Neural cell (in vitro differentiated cells): ENCODE measurements around the gene EMC9. TPM values are rescaled to one million over a fixed set of nuclear protein-coding genes. Genes with fewer than 3 reads are reported as not detected.

Experiments
- H2AFZ ChIP-seq: fragments of 200-600, 300-800 bp; sonication (generic), shearing (Covaris generic); 2 replicates; pipeline ENCODE4 v1.6.0; 2014; ENCODE audit warnings: low read depth, mild to moderate bottlenecking, antibody characterized with exemption, low read length, moderate library complexity
- H3F3A ChIP-seq: fragments of 200-600 bp; shearing (Covaris generic); 2 replicates; pipeline ENCODE4 v1.6.1; 2016; ENCODE audit warnings: mild to moderate bottlenecking, moderate library complexity, mixed read lengths, antibody characterized with exemption, low read length; ENCODE audit not compliant: insufficient read depth, poor library complexity, severe bottlenecking
- H3K27ac ChIP-seq: fragments of 200-600, 300-800 bp; sonication (generic), shearing (Covaris generic); 2 replicates; pipeline ENCODE4 v1.5.1; 2014; ENCODE audit warnings: mild to moderate bottlenecking, low read length, moderate library complexity
- H3K27me3 ChIP-seq: fragments of 300-800, 200-600 bp; sonication (generic), shearing (Covaris generic); 2 replicates; pipeline ENCODE4 v1.6.0; 2014; ENCODE audit warnings: mild to moderate bottlenecking, low read depth, low read length, moderate library complexity; ENCODE audit not compliant: insufficient read depth
- H3K36me3 ChIP-seq: fragments of 300-800, 200-600 bp; sonication (generic), shearing (Covaris generic); 2 replicates; pipeline ENCODE4 v1.5.1; 2014; ENCODE audit warnings: mild to moderate bottlenecking, antibody characterized with exemption, low read length, moderate library complexity; ENCODE audit not compliant: insufficient read depth
- H3K4me2 ChIP-seq: fragments of 300-800, 200-600 bp; sonication (generic), shearing (Covaris generic); 2 replicates; pipeline ENCODE4 v1.6.0; 2014; ENCODE audit warnings: mild to moderate bottlenecking, low read length
- H3K4me3 ChIP-seq: fragments of 300-800, 200-600 bp; sonication (generic), shearing (Covaris generic); 2 replicates; pipeline ENCODE4 v1.5.1; 2014; ENCODE audit warnings: mild to moderate bottlenecking, low read length, moderate library complexity
- H3K79me2 ChIP-seq: fragments of 200-600 bp; shearing (Covaris generic); replicated peaks from 2 replicates; pipeline ENCODE4 v1.6.0; 2014; ENCODE audit warnings: mild to moderate bottlenecking, low read length, moderate library complexity; ENCODE audit not compliant: insufficient read depth
- H3K9ac ChIP-seq: fragments of 300-800, 200-600 bp; sonication (generic), shearing (Covaris generic); 2 replicates; pipeline ENCODE4 v1.6.1; 2016; ENCODE audit warnings: mild to moderate bottlenecking, low read length, mixed read lengths
- H3K9me2 ChIP-seq: fragments of 200-600 bp; shearing (Covaris generic); 2 replicates; pipeline ENCODE4 v1.6.1; 2016; ENCODE audit warnings: mild to moderate bottlenecking, low read length, mixed read lengths; ENCODE audit not compliant: insufficient read depth
- H3K9me3 ChIP-seq: fragments of 200-600, 300-800 bp; sonication (generic), shearing (Covaris generic); 2 replicates; pipeline ENCODE4 v1.6.1; 2016; ENCODE audit warnings: mild to moderate bottlenecking, mixed run types, low read length, moderate library complexity, mixed read lengths
- H4K20me1 ChIP-seq: fragments of 200-600 bp; shearing (Covaris generic); 2 replicates; pipeline ENCODE4 v1.6.1; 2016; ENCODE audit warnings: mild to moderate bottlenecking, mixed run types; ENCODE audit not compliant: insufficient read depth
- EP300 ChIP-seq: fragments of 450-650 bp; conservative IDR thresholded peaks from 2 replicates; pipeline ENCODE4 v1.6.1; 2014; ENCODE audit warnings: antibody characterized with exemption, mild to moderate bottlenecking, moderate library complexity; ENCODE audit not compliant: poor library complexity, severe bottlenecking
- EZH2 ChIP-seq: fragments of 200-600, 300-800 bp; shearing (Covaris generic), sonication (generic); IDR thresholded peaks from 2 replicates; pipeline ENCODE4 v1.6.1; 2014; ENCODE audit warnings: antibody characterized with exemption, low read length, borderline replicate concordance, mild to moderate bottlenecking; ENCODE audit not compliant: insufficient read depth, poor library complexity, severe bottlenecking
- MXI1 ChIP-seq: fragments of 450-650 bp; conservative IDR thresholded peaks from 2 replicates; pipeline ENCODE4 v1.6.1; 2014; ENCODE audit warnings: antibody characterized with exemption, mild to moderate bottlenecking; ENCODE audit not compliant: poor library complexity, severe bottlenecking
- POLR2AphosphoS5 ChIP-seq: IDR thresholded peaks from 2 replicates; pipeline ENCODE4 v1.6.1; 2012
- RAD21 ChIP-seq: fragments of 450-650 bp; conservative IDR thresholded peaks from 2 replicates; pipeline ENCODE4 v1.6.1; 2014; ENCODE audit warnings: antibody characterized with exemption, mild to moderate bottlenecking, moderate library complexity
- SMC3 ChIP-seq: fragments of 450-650 bp; conservative IDR thresholded peaks from 2 replicates; pipeline ENCODE4 v1.6.1; 2014; ENCODE audit warnings: antibody characterized with exemption, mild to moderate bottlenecking, moderate library complexity; ENCODE audit not compliant: poor library complexity
- TAF1 ChIP-seq: IDR thresholded peaks from 2 replicates; pipeline ENCODE4 v1.6.1; 2012; ENCODE audit warnings: low read depth
- polyA plus RNA-seq: library from polyadenylated mRNA; depleted of rRNA; stranded (reverse); fragments of >200 nt; gene quantifications from 2 replicates; pipeline ENCODE4 v1.2.3, GENCODE V29; 2014
- TF ChIP-seq, protein P1 (sequence below): fragments of 450-650 bp; IDR thresholded peaks from 2 replicates; pipeline ENCODE4 v1.5.1; 2014; ENCODE audit warnings: antibody characterized with exemption, mild to moderate bottlenecking, moderate library complexity; ENCODE audit not compliant: poor library complexity, severe bottlenecking
- TF ChIP-seq, protein P2 (sequence below): IDR thresholded peaks from 2 replicates; pipeline ENCODE4 v1.6.1; 2012; ENCODE audit warnings: borderline replicate concordance

Gene EMC9
- polyA plus RNA-seq, 1 donor from 2014 or later: 45.1 TPM

GRCh38 chr14:24098927-24099813 is 42.2 kb downstream of the EMC9 start:
- Histone ChIP-seq H3K79me2 (no peaks in the 10 kb centered on the region), H3K27me3 (peaks cover 10% of the 10 kb centered on the region), H3K27ac (no peak overlapping the region), H3K4me3 (no peak overlapping the region), H3K4me2 (no peak overlapping the region), H3K9ac (no peak overlapping the region), H3F3A (no peaks in the 10 kb centered on the region), H3K9me2 (no peaks in the 10 kb centered on the region), H3K9me3 (no peaks in the 10 kb centered on the region), H3K36me3 (no peaks in the 10 kb centered on the region), H2AFZ (no peak overlapping the region), H4K20me1 (no peaks in the 10 kb centered on the region)
- TF ChIP-seq RAD21 (no peak), EZH2 (no peak), SMC3 (no peak), MXI1 (no peak), TAF1 (no peak), POLR2AphosphoS5 (no peak), EP300 (no peak)
- TF ChIP-seq, protein P1, sequence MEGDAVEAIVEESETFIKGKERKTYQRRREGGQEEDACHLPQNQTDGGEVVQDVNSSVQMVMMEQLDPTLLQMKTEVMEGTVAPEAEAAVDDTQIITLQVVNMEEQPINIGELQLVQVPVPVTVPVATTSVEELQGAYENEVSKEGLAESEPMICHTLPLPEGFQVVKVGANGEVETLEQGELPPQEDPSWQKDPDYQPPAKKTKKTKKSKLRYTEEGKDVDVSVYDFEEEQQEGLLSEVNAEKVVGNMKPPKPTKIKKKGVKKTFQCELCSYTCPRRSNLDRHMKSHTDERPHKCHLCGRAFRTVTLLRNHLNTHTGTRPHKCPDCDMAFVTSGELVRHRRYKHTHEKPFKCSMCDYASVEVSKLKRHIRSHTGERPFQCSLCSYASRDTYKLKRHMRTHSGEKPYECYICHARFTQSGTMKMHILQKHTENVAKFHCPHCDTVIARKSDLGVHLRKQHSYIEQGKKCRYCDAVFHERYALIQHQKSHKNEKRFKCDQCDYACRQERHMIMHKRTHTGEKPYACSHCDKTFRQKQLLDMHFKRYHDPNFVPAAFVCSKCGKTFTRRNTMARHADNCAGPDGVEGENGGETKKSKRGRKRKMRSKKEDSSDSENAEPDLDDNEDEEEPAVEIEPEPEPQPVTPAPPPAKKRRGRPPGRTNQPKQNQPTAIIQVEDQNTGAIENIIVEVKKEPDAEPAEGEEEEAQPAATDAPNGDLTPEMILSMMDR: no peak
- TF ChIP-seq, protein P2, sequence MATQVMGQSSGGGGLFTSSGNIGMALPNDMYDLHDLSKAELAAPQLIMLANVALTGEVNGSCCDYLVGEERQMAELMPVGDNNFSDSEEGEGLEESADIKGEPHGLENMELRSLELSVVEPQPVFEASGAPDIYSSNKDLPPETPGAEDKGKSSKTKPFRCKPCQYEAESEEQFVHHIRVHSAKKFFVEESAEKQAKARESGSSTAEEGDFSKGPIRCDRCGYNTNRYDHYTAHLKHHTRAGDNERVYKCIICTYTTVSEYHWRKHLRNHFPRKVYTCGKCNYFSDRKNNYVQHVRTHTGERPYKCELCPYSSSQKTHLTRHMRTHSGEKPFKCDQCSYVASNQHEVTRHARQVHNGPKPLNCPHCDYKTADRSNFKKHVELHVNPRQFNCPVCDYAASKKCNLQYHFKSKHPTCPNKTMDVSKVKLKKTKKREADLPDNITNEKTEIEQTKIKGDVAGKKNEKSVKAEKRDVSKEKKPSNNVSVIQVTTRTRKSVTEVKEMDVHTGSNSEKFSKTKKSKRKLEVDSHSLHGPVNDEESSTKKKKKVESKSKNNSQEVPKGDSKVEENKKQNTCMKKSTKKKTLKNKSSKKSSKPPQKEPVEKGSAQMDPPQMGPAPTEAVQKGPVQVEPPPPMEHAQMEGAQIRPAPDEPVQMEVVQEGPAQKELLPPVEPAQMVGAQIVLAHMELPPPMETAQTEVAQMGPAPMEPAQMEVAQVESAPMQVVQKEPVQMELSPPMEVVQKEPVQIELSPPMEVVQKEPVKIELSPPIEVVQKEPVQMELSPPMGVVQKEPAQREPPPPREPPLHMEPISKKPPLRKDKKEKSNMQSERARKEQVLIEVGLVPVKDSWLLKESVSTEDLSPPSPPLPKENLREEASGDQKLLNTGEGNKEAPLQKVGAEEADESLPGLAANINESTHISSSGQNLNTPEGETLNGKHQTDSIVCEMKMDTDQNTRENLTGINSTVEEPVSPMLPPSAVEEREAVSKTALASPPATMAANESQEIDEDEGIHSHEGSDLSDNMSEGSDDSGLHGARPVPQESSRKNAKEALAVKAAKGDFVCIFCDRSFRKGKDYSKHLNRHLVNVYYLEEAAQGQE: no peak

- no peak overlapping the region for H3K4me3 ChIP-seq
- no peak overlapping the region for H3K9ac ChIP-seq
- no peak for TF ChIP-seq EZH2
- TF ChIP-seq EP300: no peak
- H3F3A ChIP-seq: no peaks in the 10 kb centered on the region
- H3K4me2 ChIP-seq: no peak overlapping the region
- no peaks in the 10 kb centered on the region for H3K9me3 ChIP-seq
- H3K9me2 ChIP-seq: no peaks in the 10 kb centered on the region
- H3K36me3 ChIP-seq: no peaks in the 10 kb centered on the region
- no peak overlapping the region for H3K27ac ChIP-seq
- H3K27me3 ChIP-seq: peaks cover 16% of the 10 kb centered on the region
- H2AFZ ChIP-seq: no peak overlapping the region
- H4K20me1 ChIP-seq: no peaks in the 10 kb centered on the region
- no peaks in the 10 kb centered on the region for H3K79me2 ChIP-seq
Measured at GRCh38 chr14:24098229-24098926, 43.0 kb downstream of the EMC9 start.
